Lower leg skin (tissue), 4 donors: ENCODE measurements around the gene FHAD1. TPM values are rescaled to one million over a fixed set of nuclear protein-coding genes. Genes with fewer than 3 reads are reported as not detected.
A peak's percentile ranks its signal among the peaks of the same experiment; 100 is the strongest.

Source experiments
- DNase-seq, 2 donors: peaks; one replicate each; pipeline ENCODE4 v3.0.0-alpha.2; 2019; ENCODE audit warnings: low spot score in 2 of 2
- H3K4me3 ChIP-seq: fragments of 200-600 bp; sonication (generic); 2 replicates; pipeline ENCODE4 v1.5.1; 2017; ENCODE audit warnings: mild to moderate bottlenecking, low read depth; ENCODE audit not compliant: poor library complexity, severe bottlenecking
- POLR2A ChIP-seq, 2 donors: fragments of 450-650 bp; IDR thresholded peaks; one replicate each; pipeline ENCODE4 v1.6.1; 2016 to 2017; ENCODE audit warnings: antibody characterized with exemption in 2 of 2, mild to moderate bottlenecking in 1 of 2, moderate library complexity in 1 of 2
- WGBS, 2 donors: methylation state at CpG; one replicate each; pipeline ENCODE4 v1.1.5; 2018; 5-methylcytosine and 5-hydroxymethylcytosine counted together
- intact Hi-C: fragments of 100-400 bp; cut with DNase I; formaldehyde crosslinking; loops from one replicate; pipeline ENCODE4 v1.15.0; 2023; ENCODE audit warnings: low total_unique reads
- total RNA-seq, 4 donors: library from RNA; depleted of rRNA; stranded (reverse); fragments of >200 nt; gene quantifications; one replicate each; pipeline ENCODE4 v1.1.0, GENCODE V29; 2016
- TF ChIP-seq, protein P1 (sequence below), 3 donors: fragments of 450-650 bp; IDR thresholded peaks; one replicate each; pipeline ENCODE4 v1.5.1; 2016; ENCODE audit warnings: antibody characterized with exemption in 3 of 3, mild to moderate bottlenecking in 3 of 3, moderate library complexity in 2 of 3

FHAD1 gene
- total RNA-seq, 4 donors from 2014 or later: 0.52 to 2.0 TPM; not detected in 2

DNA sequence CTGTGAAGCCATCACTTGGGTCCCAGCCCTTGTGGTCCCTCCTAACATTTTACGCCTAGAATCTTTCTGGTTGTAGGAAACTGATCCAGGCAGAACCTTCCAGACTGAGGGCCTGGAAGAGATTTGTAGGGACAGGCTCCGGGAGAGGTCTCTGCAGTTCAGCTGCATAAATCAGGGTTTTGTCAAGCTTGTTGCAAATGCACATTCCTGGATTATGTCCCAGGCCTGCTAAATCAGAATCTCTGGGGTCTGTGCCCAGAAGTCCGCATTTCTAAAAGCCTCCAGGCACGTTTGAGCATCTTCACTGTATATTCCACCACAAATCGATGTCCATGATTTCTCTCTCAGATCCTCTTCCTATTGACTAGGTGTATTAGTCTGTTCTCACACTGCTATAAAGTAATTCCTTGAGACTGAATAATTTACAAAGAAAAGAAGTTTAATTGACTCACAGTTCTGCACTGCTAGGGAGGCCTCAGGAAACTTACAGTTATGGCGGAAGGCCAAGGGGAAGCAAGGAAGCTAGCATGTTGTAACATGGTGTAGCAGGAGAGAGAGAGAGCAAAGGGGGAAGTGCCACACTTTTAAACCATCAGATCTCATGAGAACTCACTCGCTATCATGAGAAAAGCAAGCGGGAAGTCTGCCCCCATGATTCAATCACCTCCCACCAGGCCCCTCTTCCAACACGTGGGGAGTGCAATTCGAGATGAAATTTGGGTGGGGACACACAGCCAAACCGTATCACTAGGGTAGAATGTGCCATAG is 1.2 kb upstream of the FHAD1 start:
- DNase-seq: peak in 1 of 2 donors; percentile 39
- intact Hi-C loops: no loop called here

DNA sequence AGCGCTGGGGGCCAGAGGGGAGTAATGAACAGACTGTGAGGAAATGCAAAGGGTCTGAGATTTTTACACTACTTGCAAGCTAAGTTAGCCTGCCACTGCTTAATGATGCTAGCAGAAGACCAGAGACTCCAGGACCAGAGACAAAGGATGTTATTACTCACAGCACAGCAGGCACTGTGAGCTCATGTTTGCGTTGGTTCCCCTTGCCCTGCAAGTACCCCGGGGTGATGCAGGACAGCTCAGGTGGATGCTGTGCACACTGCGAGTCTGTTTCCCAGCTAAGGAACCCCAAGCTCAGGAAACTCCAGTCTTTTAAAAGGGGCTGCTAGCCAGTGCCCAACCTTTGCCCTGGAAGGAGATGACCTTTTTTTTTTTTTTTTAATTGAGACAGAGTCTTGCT is 1.2 kb downstream of the FHAD1 start:
- TF ChIP-seq POLR2A (IDR thresholded peaks at IDR 0.05): no peak
- no peak overlapping the region for H3K4me3 ChIP-seq
- intact Hi-C loops: no loop called here
- peak in 1 of 2 donors; percentile 9 for DNase-seq
- WGBS, 2 donors: 92 to 96% methylated on average over 4 of the region's 4 CpGs

More for the DNA sequence above, 1.2 kb upstream of the FHAD1 start:
- H3K4me3 ChIP-seq: no peak overlapping the region
- 21 to 35% methylated on average over 11 of the region's 11 CpGs for WGBS, 2 donors
- TF ChIP-seq POLR2A (IDR thresholded peaks at IDR 0.05): no peak
- TF ChIP-seq, protein P1, sequence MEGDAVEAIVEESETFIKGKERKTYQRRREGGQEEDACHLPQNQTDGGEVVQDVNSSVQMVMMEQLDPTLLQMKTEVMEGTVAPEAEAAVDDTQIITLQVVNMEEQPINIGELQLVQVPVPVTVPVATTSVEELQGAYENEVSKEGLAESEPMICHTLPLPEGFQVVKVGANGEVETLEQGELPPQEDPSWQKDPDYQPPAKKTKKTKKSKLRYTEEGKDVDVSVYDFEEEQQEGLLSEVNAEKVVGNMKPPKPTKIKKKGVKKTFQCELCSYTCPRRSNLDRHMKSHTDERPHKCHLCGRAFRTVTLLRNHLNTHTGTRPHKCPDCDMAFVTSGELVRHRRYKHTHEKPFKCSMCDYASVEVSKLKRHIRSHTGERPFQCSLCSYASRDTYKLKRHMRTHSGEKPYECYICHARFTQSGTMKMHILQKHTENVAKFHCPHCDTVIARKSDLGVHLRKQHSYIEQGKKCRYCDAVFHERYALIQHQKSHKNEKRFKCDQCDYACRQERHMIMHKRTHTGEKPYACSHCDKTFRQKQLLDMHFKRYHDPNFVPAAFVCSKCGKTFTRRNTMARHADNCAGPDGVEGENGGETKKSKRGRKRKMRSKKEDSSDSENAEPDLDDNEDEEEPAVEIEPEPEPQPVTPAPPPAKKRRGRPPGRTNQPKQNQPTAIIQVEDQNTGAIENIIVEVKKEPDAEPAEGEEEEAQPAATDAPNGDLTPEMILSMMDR (IDR thresholded peaks at IDR 0.05): no peak

DNA sequence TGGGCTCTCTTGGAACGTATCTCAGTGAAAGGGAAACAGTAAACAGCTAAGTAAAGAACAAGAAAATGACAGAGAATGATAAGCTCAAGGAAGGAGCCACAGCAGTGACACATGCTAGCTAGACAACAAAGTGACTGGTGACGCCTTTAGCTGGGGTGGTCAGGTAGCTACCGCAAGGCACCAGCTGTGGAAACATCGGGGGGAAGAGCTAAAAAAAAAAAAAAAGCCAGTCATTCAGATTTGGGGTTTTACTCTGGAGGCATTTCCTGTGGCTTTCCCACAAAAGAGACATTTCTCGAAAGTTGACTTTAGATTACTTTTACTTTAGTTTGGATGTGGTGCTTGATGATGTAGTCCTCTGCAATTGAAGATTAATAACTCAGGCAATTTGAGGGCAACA is 2.1 kb downstream of the FHAD1 start:
- TF ChIP-seq, protein P1 (IDR thresholded peaks at IDR 0.05): no peak
- no peak for TF ChIP-seq POLR2A (IDR thresholded peaks at IDR 0.05)
- no peak for DNase-seq
- 57 to 62% methylated on average over 5 of the region's 5 CpGs for WGBS, 2 donors
- intact Hi-C loops: no loop called here
- H3K4me3 ChIP-seq: no peak overlapping the region

DNA sequence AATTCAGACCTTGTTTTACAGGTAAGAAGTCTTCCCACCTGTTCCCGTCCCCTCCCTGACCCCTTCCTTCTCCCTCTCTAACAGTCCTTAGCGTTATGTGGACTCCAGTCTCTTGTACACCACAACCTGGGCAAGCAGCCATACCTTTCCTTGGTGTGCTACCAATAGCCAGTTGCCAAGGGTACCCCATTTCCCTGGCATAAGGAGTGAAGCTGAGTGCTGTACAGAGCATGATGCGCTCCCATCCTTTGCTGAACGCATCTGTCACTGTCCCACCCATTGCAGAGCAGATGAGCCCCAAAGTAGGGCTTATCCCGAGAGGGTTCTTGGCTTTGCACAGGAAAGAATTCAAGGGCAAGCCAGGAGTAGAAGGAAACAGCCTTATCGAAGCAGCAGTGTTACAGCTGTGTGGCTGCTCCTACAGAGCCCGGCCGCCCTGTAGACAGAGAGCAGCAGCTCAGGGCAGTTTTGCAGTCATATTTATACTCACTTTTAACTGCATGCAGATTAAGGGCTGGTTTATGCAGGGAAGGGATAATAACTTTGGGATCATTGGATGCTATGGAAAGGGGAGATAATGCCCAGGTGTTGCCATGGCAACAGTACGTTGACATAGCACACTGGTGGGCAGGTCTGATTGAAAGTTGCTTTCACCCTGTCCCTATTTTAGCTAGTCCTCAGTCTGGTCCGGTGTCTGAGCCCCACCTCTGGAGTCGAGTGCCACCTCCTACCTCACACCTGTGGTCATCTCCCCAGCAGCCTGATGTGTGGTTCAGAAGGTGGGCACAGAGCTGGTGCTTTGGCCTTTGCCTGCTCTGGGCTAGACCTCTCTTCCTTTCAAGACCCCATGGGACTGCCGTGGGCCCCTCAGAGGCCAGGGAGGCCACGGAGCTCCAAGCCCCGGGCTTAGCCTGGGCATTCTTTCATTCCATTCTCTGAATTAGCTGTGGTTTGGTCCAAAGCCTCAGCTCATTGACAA is 5.1 kb downstream of the FHAD1 start:
- no peak for TF ChIP-seq POLR2A (IDR thresholded peaks at IDR 0.05)
- TF ChIP-seq, protein P1 (IDR thresholded peaks at IDR 0.05): no peak

DNA sequence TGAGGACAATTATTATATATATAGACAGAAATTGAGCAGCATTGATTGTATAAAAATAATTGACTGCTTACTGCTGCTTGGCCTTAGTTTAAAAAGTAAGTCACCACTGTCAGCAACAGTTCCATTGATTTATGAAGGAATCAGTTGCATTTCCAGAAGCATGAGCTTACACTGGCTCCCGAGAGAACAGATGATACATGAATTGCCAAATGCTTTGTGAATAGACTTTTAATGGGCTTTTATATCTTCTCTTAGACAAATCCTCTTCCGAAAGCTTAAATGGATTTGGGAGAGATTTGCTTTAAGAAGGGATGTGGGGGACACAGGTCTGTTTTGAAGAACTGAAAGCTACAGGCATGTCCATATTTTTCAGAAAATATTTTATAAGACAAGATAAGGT is 7.5 kb downstream of the FHAD1 start:
- no peak for DNase-seq
- 56 to 68% methylated on average over 2 of the region's 2 CpGs for WGBS, 2 donors
- TF ChIP-seq, protein P1 (IDR thresholded peaks at IDR 0.05): no peak
- no peak for TF ChIP-seq POLR2A (IDR thresholded peaks at IDR 0.05)
- intact Hi-C loops: no loop called here
- no peak overlapping the region for H3K4me3 ChIP-seq

More for the DNA sequence above, 5.1 kb downstream of the FHAD1 start:
- H3K4me3 ChIP-seq: no peak overlapping the region
- intact Hi-C loops: no loop called here
- WGBS, 2 donors: 80 to 83% methylated on average over 14 of the region's 14 CpGs
- peak in 1 of 2 donors; percentile 43 for DNase-seq
